ENCODE results near the gene MYO1F.

MYO1F gene

GRCh38 chr19:8511573-8512101 lies 65.6 kb downstream of the MYO1F start:
- no peak for DNase-seq (ENCODE audit: low spot score)
- no peak overlapping the region for H3K27ac ChIP-seq
- H3K4me3 ChIP-seq, result no peak overlapping the region
- no peak for TF ChIP-seq CTCF (IDR thresholded peaks at IDR 0.05)

- H3K4me3 ChIP-seq, result no peak overlapping the region
- no peak for TF ChIP-seq CTCF (IDR thresholded peaks at IDR 0.05)
- no peak for DNase-seq (ENCODE audit: low spot score)
- no peak overlapping the region for H3K27ac ChIP-seq
These were observed 66.6 kb downstream of the MYO1F start for GRCh38 chr19:8510589-8511115.

DNA sequence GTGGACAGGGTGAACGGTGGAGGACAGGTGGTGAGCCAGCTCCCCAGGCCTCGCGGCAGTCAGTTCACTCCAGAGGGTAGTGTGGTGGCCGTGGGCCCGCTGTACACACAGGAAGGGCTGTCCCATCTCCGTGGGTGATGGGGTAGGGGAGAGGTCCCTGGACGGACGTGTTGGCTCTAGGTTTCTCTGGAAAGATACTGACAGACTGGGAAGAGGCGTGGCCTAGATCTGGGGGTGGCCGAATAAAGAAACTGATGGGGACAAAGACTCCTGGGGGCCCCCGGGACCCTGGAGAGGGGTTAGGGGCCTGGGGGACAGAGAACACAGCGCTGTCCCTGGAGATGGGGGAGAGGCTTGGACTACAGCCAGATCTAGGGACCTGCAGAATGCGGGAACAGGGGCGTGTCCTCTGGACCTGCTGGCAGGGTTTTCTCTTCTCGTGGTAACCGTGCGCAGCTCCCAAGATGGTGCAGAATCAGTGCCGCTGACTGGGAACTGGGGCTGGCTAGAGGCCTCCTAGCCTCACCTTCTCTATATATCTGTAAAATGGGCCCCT lies 70.8 kb downstream of the MYO1F start:
- H3K27ac ChIP-seq, result peak overlapping the region in 1 of 2 donors; percentile 45
- DNase-seq (ENCODE audit: low spot score), result no peak
- TF ChIP-seq CTCF (IDR thresholded peaks at IDR 0.05), result peak; percentile 6
- peak overlapping the region; percentile 82 for H3K4me3 ChIP-seq

DNA sequence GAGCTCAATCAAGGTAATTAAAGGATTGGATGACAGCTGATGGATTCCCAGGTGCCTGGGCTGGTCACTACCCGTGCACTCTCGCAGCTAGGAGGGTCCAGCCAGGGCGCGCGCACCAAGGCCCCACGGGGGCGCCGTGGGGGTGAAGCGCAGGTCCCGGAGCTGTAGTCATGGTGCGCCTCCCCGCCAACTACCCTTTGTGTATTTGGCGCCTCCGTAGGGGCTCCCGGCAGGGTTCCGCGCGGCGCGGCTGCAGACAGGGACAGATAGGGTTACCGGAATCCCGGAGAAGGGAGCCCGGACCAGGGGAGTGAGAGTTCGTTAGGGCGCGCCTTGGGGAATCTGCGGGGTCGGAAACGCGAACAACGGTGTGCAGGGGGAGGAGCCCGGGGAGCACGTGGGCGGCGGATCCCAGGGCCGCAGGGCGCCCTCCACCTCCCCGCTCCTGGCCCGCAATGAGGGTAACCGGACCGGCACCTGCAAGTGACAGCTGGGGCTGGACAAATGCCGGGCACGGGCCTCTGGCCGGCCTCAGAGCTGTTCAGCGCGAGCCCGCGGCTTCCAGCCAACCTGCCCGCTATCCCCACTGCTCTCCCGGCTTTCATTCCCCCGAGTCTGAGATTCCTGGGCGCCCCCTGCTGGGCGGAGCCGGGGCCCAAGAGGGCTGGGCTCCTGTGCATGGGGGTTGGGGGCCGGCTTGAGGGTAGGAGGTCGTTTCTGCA lies 71.4 kb downstream of the MYO1F start:
- peak; percentile 84 for TF ChIP-seq CTCF (IDR thresholded peaks at IDR 0.05)
- DNase-seq (ENCODE audit: low spot score), result no peak
- Histone ChIP-seq H3K4me3 (peak overlapping the region; percentile 82), H3K27ac (peak overlapping the region in 1 of 2 donors; percentile 45)

- TF ChIP-seq CTCF (IDR thresholded peaks at IDR 0.05), result no peak
- no peak overlapping the region for H3K4me3 ChIP-seq
- no peak for DNase-seq (ENCODE audit: low spot score)
- H3K27ac ChIP-seq, result no peak overlapping the region
These were observed 72.3 kb downstream of the MYO1F start for GRCh38 chr19:8504919-8505318.

DNA sequence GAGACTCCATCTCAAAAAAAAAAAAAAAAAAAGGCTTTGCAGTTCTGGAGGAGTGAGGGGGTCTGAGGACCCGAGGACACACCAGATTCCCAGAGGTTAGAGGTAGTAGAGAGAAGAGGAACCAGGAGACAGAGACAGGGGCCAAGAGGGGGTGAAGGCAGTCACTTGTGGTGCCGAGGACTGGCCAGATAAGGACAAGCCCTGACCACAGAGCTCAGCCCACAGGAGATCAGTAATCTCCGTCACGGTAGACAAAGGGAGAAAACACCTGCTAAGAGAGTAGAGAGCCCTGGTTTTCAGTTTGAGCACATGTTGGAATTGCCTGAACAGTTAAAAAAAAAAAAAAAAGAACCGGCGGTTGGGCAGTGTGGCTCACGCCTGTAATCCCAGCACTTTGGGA lies 73.1 kb downstream of the MYO1F start:
- no peak for DNase-seq (ENCODE audit: low spot score)
- Histone ChIP-seq H3K4me3 (no peak overlapping the region), H3K27ac (no peak overlapping the region)
- no peak for TF ChIP-seq CTCF (IDR thresholded peaks at IDR 0.05)

GRCh38 chr19:8503510-8503909 lies 73.7 kb downstream of the MYO1F start:
- Histone ChIP-seq H3K27ac (no peak overlapping the region), H3K4me3 (no peak overlapping the region)
- TF ChIP-seq CTCF (IDR thresholded peaks at IDR 0.05), result no peak
- no peak for DNase-seq (ENCODE audit: low spot score)

All from coronary artery (tissue), 2 donors.